GM19468 (cell line): ENCODE results near the gene HRK.

ENCODE experiments used
- ATAC-seq: cut with Tn5 transposase; IDR thresholded peaks from one replicate; pipeline ENCODE4 v1.9.1; 2021; ENCODE audit warnings: mild to moderate bottlenecking, moderate library complexity, moderate number of reproducible peaks; ENCODE audit not compliant: unreplicated experiment; ENCODE audit errors: extremely low read depth

HRK gene

DNA sequence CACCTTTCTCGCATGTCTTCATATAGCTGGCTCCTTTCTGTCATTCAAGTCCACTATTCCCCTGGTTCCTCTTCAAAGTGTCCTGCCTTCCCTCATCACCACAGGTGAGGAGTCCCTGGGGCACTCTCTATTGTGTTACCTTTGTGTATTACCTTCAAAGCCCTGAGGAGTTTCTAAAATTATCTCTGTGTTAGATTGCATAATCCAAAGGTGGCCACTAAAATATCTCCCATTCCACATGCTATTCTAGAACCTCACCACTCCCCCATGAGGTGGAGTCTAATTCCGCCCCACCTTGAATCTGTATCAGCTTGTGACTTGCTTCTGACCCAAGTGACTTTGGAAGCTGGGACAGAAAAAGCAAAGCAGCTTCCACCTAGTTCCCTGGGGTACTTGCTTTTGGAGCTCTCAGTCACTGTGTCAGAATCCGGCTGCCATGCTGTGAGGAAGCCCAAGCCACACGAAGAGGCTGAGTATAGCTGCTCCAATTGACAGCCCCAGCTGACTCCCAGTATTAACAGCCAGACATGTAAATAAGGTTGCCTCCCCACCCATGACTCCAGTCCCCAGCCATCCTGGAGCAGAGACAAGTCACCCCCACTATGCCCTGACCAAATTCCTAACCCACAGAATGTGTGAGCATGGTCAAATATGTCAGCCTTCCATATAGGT is 6.8 kb downstream of the HRK start:
- no peak for ATAC-seq

DNA sequence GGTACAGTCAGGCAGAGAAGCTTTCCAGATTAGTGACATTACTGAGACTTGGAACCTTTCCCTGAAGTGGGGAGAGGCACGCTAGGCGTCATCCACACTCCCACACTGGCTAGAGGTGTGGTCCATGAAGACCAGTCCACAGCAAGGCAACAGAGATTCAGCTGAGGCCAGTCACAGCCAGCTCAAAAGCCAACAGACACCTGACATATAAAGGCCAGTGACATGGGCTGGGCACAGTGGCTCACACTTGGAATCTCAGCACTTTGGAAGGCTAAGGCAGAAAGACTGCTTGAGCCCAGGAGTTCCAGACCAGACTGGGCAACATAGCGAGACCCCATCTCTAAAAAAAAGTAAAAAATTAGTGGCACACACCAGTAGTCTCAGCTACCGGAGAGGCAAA is 10.9 kb downstream of the HRK start:
- no peak for ATAC-seq

DNA sequence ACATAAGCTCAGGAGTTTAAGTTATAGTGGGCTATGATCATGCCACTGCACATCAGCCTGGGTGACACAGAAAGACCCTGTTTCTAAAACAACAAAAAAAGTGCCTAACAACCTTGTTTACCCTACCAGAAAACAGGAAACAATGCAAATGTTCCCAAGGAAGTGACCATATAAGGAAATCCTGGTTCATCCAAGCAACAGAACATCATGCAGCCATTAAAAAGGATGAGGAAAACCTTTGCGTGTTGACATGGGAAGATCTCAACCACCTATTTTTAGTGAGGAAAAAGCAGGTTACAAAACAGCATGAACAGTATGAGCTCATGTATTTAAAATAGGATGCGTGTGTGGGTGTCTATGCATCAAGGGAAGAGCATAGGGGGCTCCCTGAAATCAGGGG is 13.7 kb downstream of the HRK start:
- ATAC-seq = no peak

DNA sequence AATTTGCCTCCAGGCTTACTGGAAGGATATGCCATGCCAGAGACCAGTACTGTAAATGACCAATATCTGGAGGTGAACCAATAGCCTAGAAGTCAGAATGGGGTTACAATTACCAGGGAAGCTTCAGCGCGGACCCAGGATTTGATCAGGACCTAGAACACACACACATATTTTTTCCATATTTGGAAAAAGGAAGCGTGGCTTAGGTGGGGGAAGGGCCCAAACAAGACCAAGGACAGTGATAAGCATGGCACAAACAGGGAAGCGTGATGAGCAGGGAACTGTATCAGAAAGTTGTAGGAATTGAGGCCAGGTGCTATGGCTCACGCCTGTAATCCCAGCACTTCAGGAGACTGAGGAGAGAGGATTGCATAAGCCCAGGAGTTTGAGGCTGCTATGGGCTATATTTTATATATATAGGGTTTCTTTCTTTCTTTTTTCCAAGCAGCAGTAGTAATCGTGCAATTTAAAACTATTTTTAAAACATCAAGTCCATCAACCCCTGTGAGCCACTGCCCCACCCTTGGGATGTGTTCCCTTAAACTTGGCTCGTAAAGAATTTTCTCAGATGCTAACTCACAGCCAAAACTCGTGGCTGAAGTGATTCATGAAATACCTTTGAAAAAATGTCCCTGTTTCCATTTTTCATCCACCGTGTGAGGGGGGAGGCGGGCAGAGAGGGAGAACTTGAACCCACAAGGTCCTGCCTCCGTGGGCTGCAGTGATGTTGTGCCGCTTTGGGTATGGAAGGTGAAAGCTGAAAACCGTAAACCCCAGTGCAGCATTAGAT is 16.7 kb downstream of the HRK start:
- no peak for ATAC-seq

DNA sequence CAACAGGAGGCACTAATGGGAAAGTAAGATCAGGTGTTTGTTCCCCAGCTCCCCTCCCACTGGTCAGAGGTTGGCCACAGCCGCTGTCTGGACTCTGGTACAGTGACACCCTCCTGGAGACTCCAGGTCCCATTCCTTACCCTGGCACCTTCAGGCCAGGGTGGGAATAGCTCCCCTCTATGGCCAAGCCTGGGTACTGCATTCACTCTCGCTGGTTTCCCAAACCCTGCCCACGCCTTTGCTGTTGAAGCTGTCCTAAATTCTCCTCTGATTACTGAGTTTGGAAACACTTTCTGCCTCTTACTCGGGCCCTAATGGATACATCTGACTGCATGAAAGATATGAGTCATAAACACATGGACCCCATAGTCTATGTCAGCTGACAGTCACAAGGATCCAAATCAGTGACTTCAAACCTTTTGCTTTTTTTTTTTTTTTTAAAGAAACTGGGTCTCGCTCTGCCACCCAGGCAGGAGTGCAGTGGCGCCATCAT is 17.9 kb downstream of the HRK start:
- ATAC-seq = no peak

DNA sequence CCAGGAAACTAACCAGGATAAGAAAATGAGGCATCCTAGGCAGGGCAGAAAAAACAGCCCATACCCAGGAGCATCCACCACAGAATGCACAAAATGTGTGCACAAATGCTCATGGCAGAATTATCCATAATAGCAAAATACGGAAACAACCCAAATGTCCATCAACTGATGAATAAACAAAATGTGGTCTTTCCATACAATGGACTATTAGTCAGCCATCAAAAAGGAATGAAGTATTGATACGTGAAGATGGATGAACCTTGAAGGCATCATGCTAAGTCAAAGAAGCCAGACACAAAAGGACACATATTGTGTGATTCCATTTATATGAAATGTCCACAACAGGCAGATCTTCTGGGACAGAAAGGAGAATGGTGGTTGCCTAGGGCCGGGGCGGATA is 19.1 kb downstream of the HRK start:
- no peak for ATAC-seq

DNA sequence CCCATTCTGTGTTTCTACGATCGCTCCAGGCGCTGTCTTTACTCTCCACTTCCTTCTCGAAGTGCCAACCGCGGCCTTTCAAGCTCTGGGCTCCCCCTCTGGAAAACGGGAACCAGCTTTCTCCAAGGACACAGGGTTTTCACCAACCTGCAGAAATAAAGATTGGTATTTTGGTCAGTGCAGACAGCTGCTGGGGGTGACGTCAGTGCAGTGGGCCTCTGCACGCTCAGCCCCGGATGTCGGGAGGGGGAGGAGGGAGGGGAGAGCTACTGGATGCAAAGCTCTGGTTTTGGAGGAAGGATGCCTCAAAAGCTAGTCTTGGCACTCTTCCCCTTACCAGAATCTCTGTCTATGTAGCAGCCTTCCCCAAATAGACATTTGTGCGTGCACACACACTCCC is 19.9 kb downstream of the HRK start:
- ATAC-seq = peak; percentile 27

DNA sequence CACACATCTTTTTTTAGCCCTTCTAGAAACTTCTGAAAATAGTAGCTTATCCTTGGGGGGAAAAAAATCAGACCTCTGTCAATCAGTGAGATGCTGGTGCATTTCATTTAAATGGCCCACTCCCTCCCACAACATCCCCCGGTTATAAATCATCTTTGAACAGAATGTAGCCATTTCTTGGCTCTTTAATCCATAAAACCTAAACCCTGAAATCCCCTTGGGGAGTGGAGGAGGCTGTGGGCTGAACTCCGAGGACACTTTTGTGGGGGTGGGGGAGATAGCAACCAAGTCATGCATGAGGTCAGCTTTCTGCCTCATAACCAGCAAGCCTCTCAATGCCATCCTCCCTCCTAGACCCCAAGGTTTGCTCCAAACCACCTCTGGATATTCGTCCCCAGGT is 21.0 kb downstream of the HRK start:
- ATAC-seq = no peak

DNA sequence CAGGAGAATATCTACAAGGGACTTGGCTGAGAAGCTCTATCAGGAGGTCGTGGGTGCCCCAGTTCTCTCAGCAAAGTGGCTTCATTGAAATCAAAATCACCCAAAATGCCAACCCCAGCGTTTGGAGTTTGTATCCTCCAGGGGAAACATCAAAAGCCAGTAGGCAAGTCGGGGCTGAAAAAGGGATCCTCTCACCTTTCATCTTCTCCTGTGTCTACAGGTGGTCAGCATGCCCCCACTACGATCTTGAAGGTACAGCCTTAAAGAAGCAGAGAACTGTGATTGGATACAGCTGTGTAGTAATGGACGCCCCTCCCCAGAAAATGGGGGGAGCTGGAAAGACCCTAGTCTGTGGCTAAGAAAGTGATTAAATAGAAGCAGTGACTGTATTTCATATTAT is 22.2 kb downstream of the HRK start:
- no peak for ATAC-seq

DNA sequence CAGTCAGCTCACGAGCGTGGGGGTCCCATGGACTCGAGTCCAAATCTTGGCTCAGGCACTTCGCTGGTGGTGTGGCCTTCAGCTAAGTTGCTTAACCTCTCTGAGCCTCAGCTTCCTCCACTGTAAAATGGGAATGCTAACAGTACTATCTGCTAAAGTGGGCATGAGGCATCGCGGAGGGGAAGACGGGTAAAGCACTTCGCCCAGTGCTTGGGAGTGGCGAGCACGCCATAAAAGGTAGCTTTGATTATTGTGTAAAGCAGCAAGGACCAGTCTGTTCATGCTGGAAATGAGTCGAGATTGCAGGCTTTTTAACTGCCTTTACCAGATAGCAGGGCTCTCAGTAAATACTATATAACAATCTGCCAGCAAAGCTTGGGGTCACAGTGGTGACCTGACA is 24.5 kb downstream of the HRK start:
- ATAC-seq = no peak

DNA sequence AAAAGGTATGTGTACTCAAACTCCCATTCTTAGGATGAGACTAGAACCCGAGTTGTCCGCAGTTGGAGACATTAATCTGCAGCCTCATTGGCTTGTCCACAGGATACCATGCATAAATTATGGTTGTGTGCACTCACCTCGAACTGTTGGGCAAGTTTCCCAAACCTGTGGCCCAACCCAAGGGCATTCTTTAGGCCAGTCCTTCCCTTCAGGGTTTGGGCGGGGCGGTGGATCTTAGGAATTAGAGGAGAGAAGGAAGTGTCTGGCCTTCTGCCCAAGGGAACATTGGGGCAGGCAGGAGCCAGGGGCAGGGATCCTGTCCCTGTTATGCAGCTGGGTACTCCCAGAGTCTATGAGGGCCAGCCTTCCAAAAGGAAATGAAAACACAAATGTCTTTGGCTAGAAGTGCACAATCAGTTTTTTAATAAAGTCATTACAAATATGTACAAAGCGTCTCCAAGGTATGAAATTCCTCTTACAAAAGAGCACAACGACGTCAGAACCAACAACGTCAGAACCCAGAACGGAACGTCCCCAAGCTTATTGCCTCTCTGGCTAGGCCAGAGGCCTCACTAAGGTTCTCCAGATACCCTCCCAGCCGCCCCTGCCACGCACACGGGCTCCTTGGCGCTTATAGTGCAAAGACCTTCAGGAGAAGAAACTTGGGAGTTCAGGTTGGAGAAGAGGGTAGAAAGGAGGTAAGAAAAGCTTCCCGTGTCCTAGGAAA is 25.3 kb downstream of the HRK start:
- no peak for ATAC-seq

DNA sequence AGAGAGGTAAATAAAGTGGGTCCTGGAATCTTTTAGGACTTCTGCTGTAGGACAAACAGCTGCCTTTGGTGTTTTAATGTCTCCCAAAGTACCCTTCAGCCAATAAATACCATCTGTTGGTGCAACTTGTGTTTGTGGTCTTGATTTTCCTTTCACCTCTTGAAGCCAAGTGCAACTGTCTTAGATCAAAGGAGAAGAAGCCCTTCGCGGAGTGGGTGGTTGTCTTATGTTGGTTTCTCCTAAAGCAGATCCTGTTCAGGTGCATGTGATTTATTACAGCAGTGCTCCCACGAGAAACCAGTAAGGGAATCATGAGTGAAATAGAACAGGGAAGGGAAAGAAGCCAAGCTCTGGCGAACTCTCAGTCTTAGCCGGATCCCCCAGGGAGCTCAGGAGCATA is 27.7 kb downstream of the HRK start:
- ATAC-seq = no peak

DNA sequence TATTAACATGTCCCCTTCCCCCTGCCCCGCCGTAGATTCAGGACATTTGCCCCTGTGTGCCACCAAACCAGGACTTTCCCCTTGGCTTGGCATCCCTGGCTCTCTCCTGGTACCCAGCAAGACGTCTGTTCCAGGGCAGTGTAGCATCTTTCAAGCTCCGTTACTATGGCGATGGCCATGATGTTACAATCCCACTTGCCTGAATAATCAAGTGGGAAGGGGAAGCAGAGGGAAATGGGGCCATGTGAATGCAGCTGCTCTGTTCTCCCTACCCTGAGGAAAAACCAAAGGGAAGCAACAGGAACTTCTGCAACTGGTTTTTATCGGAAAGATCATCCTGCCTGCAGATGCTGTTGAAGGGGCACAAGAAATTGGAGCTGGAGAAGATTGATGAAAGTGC is 28.9 kb downstream of the HRK start:
- ATAC-seq = no peak

DNA sequence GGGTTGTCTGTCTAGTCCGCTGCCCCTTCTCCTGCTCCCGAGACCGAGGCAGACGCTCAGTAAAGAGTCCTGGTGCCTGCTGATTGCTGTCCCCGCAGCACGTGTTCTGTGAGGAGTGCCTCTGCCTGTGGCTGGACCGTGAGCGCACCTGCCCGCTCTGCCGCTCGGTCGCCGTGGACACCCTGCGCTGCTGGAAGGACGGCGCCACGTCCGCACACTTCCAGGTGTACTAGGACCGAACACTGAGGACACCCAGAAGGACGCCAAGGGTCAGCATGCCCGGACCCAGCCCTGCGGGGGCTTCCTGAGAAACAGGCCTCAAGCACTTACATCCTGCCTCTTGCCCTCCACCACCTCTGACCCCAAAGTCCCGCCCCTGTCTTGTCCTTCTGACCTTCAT is 32.0 kb downstream of the HRK start:
- ATAC-seq = no peak

DNA sequence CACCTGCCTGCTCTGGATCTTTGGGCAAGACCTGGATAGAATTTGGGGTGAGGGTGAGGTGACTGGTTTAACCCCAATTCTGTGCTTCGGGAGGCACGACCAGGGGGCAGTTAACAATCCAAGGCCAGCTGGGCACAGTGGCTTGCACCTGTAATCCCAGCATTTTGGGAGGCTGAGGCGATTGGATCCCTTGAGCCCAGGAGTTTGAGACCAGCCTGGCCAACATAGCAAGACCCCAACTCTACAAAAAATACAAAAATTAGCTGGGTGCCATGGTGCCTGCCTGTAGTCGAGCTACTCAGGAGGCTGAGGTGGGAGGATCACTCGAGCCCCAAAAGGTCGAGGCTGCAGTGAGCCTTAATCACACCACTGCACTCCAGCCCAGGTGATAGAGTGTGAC is 38.2 kb downstream of the HRK start:
- ATAC-seq = no peak

DNA sequence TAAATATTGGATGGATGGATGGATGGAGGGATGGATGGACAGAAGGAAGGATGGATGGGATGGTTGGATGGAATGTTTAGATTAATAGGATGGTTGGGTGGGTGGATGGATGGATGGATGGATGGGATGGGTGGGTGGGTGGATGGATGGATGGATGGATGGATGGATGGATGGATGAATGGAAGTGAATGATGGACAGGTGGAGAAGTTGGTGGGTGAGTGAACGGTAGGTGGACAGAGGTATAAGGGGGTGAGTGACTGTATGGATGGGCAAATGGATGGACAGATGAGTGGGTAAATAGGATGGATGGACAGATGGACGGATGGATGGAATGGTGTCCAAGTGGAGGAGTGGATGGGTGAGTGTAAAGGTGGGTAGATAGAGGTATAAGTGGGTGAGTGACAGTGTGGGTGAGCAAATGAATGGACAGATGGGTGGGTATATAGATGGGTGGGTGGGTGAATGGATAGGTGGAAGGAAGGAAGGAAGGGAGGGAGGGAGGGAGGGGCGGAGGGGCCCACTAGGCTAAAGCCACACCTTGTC is 41.9 kb downstream of the HRK start:
- ATAC-seq = no peak

DNA sequence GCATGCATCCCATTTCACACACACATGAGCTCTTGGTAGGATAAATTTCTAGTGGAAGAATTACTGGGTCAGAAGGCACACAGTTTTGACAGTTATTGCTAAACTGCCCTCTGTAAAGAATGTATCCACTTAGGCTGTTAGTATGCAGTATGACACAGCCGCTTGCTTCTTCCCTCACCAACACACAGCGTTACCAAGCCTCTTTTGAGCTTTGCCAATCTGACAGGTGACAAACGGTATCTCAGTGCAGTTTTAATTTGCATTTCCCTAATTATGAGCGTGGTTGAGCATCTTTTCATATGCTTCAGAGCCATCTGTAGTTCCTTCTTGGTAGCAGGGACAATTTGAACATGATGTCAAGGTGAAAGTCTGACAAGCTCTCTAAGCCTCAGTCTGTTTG is 42.9 kb downstream of the HRK start:
- ATAC-seq = no peak

DNA sequence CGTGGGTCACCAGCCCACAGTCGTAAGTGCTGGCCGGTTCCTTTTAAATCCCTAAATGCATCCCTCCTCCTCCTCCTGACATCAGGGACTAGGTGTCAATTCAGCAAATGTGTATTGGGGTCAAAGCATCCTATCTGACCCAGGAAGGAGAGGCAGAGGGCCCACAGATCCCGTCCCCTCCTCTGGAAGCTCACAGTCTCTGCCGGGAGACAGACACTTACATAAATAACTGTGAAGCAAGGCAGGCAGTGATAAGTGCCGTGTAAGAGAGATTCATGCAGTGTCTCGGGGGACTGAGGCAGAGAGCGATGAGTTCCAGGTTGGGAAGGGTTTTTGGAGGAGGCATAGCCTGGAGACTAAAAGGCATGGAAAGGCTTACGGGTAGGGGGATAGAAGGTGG is 44.1 kb downstream of the HRK start:
- no peak for ATAC-seq

DNA sequence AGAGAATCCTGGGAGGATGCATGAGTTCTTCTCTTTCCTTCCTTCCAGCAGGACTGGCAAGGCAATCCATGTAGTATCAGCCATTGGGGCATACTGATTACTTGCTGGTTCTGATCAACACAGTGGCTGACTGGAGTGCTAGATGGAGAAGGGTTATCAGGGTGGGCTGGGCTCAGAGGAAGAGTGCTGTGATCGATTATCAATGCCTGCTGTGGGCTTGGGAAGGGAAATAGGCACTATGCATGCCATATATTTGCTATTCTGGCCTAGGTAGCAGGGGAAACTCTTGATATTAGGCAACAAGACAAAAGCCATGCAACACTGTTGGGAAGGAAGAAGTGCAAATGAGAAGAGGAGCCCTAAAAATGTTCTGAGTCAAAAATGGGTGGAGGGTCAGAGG is 45.8 kb downstream of the HRK start:
- no peak for ATAC-seq

DNA sequence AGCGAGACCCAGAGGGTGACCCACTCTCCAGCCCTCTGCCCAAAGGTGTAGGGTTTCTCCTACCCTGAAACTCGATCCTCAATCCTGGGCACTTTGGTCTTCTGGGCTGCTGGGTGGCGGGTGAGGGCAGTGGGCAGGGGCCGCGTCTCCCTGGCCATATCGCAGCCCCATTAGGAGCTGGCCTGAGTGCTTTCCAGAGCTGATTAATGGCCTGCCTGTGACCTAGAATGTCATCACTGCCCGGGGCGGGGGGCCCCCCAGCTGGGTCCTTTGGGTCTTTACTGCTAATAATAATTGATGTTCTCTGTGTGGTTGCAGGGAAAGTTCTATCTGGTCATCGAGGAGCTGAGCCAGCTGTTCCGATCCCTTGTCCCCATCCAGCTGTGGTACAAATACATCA is 47.8 kb downstream of the HRK start:
- no peak for ATAC-seq

DNA sequence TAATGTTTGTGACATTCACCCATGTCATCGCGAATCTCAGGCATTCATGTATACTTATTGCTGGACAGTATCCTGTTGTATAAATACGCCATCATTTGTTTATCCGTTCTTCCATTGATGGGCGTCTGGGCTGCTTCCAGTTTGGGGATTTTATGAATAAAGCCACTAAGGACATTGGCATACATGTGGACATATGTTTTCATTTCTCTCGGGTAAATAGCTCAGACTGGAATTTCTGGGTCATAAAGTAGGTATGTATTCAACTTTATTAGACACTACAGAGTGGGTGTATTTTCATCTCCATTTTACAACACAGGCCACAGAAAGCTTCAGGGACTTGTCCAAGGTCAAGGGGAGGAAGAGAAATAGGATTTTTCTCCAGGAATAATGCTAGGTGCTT is 48.9 kb downstream of the HRK start:
- ATAC-seq = no peak
